ENCODE data around the gene RAD51.

RAD51 gene

GRCh38 chr15:40775007-40775406 lies 80.0 kb downstream of the RAD51 start:
- intact Hi-C loops (cut with DNase I), result no loop called here
- DNase-seq, result peak in 1 of 10 donors; percentile 57

GRCh38 chr15:40775740-40776536 lies 81.0 kb downstream of the RAD51 start:
- peak in 2 of 10 donors; percentile 63 to 64 for DNase-seq
- intact Hi-C loops (cut with DNase I), result no loop called here

- DNase-seq, result peak in 2 of 10 donors; percentile 58 to 68
Measured at GRCh38 chr15:40776537-40777141, 81.7 kb downstream of the RAD51 start.

More at GRCh38 chr15:40776537-40777141, 81.7 kb downstream of the RAD51 start:
- intact Hi-C loops (cut with DNase I), result no loop called here

Measured in posterior cingulate gyrus (tissue), 11 donors.